UCSD-AML1 (cell line): ENCODE results near the gene NDFIP1.

Experiments
- DNase-seq: peaks from one replicate; lab custom pipeline; 2025; ENCODE audit not compliant: unreplicated experiment; lab: John Stamatoyannopoulos, UW

NDFIP1 gene

GRCh38 chr5:142091012-142091411, 17.6 kb upstream of the NDFIP1 start:
- no peak for DNase-seq

- DNase-seq, result no peak
Observed at GRCh38 chr5:142091922-142092321, 16.7 kb upstream of the NDFIP1 start.

GRCh38 chr5:142095035-142095434, 13.5 kb upstream of the NDFIP1 start:
- DNase-seq, result peak; percentile 15

GRCh38 chr5:142095651-142096330, 12.8 kb upstream of the NDFIP1 start:
- DNase-seq, result no peak

GRCh38 chr5:142096382-142096781, 12.2 kb upstream of the NDFIP1 start:
- DNase-seq, result no peak

- DNase-seq, result no peak
Observed at GRCh38 chr5:142097681-142098080, 10.9 kb upstream of the NDFIP1 start.

GRCh38 chr5:142098275-142098674, 10.3 kb upstream of the NDFIP1 start:
- no peak for DNase-seq

- no peak for DNase-seq
Observed at GRCh38 chr5:142098931-142099330, 9.6 kb upstream of the NDFIP1 start.

- DNase-seq, result no peak
Observed at GRCh38 chr5:142100307-142100706, 8.3 kb upstream of the NDFIP1 start.

GRCh38 chr5:142102980-142103740, 5.4 kb upstream of the NDFIP1 start:
- DNase-seq, result no peak

- DNase-seq, result no peak
Observed at GRCh38 chr5:142104491-142104890, 4.1 kb upstream of the NDFIP1 start.

GRCh38 chr5:142106061-142106460, 2.5 kb upstream of the NDFIP1 start:
- no peak for DNase-seq

- no peak for DNase-seq
Observed at GRCh38 chr5:142107036-142107735, 1.4 kb upstream of the NDFIP1 start.

- no peak for DNase-seq
Observed at GRCh38 chr5:142107736-142108431, 695 bp upstream of the NDFIP1 start.

- DNase-seq, result no peak
Observed at GRCh38 chr5:142109331-142110045, 909 bp downstream of the NDFIP1 start.

GRCh38 chr5:142110046-142110531, 1.5 kb downstream of the NDFIP1 start:
- DNase-seq, result no peak

- no peak for DNase-seq
Observed at GRCh38 chr5:142110988-142111687, 2.6 kb downstream of the NDFIP1 start.

GRCh38 chr5:142114687-142115086, 6.1 kb downstream of the NDFIP1 start:
- no peak for DNase-seq

- no peak for DNase-seq
Observed at GRCh38 chr5:142115937-142116614, 7.5 kb downstream of the NDFIP1 start.
